Parathyroid adenoma (tissue), 2 donors: ENCODE measurements around the gene RNASEH2C.

Source experiments
- H2AFZ ChIP-seq: fragments of 300-600 bp; sonication (generic); one replicate; pipeline ENCODE4 v1.7.0; 2017; ENCODE audit warnings: antibody characterized with exemption, mild to moderate bottlenecking
- H3K27ac ChIP-seq: fragments of 300-600 bp; sonication (generic); one replicate; pipeline ENCODE4 v1.7.0; 2017
- H3K27me3 ChIP-seq: fragments of 300-600 bp; sonication (generic); one replicate; pipeline ENCODE4 v1.7.0; 2017; ENCODE audit warnings: low read length; ENCODE audit not compliant: control insufficient read depth, insufficient read depth
- H3K36me3 ChIP-seq: fragments of 300-600 bp; sonication (generic); one replicate; pipeline ENCODE4 v1.7.0; 2017; ENCODE audit warnings: low read length; ENCODE audit not compliant: control insufficient read depth, insufficient read depth
- H3K4me1 ChIP-seq: fragments of 300-600 bp; sonication (generic); one replicate; pipeline ENCODE4 v1.7.0; 2017; ENCODE audit warnings: control low read depth
- H3K4me2 ChIP-seq: fragments of 300-600 bp; sonication (generic); one replicate; pipeline ENCODE4 v1.7.0; 2017; ENCODE audit warnings: low read length
- H3K4me3 ChIP-seq: fragments of 300-600 bp; sonication (generic); one replicate; pipeline ENCODE4 v1.7.0; 2017; ENCODE audit warnings: low read depth, low read length
- H3K79me2 ChIP-seq: fragments of 300-600 bp; sonication (generic); one replicate; pipeline ENCODE4 v1.7.0; 2017; ENCODE audit warnings: control low read depth
- H3K9ac ChIP-seq: fragments of 300-600 bp; sonication (generic); one replicate; pipeline ENCODE4 v1.7.0; 2017; ENCODE audit warnings: mild to moderate bottlenecking
- H3K9me3 ChIP-seq: fragments of 300-600 bp; sonication (generic); one replicate; pipeline ENCODE4 v1.7.0; 2017; ENCODE audit warnings: low read length; ENCODE audit not compliant: control insufficient read depth
- CTCF ChIP-seq: fragments of 300-600 bp; sonication (generic); IDR thresholded peaks from one replicate; pipeline ENCODE4 v1.7.0; 2017; ENCODE audit warnings: antibody characterized with exemption, mild to moderate bottlenecking
- donor health status: primary hyperparathyroidism.

Gene RNASEH2C

GRCh38 chr11:65701686-65702085 is 18.9 kb downstream of the RNASEH2C start:
- TF ChIP-seq CTCF: no peak
- H3K27ac ChIP-seq: no peak overlapping the region
- H3K79me2 ChIP-seq: no peaks in the 10 kb centered on the region
- H3K9me3 ChIP-seq: no peaks in the 10 kb centered on the region
- H3K9ac ChIP-seq: no peak overlapping the region
- H3K4me2 ChIP-seq: no peak overlapping the region
- H3K4me3 ChIP-seq: no peak overlapping the region
- no peaks in the 10 kb centered on the region for H3K36me3 ChIP-seq
- H3K27me3 ChIP-seq: no peaks in the 10 kb centered on the region
- H2AFZ ChIP-seq: no peak overlapping the region
- H3K4me1 ChIP-seq: no peaks in the 10 kb centered on the region

- Histone ChIP-seq H3K4me2 (no peak overlapping the region), H3K4me3 (no peak overlapping the region), H3K27me3 (no peaks in the 10 kb centered on the region), H3K9me3 (no peaks in the 10 kb centered on the region), H3K4me1 (no peaks in the 10 kb centered on the region), H3K79me2 (no peaks in the 10 kb centered on the region), H3K9ac (no peak overlapping the region), H3K27ac (no peak overlapping the region), H3K36me3 (no peaks in the 10 kb centered on the region), H2AFZ (no peak overlapping the region)
- TF ChIP-seq CTCF: no peak
These were observed 20.2 kb downstream of the RNASEH2C start for GRCh38 chr11:65700399-65700798.

- no peak overlapping the region for H2AFZ ChIP-seq
- H3K27ac ChIP-seq: no peak overlapping the region
- TF ChIP-seq CTCF: no peak
- H3K4me1 ChIP-seq: no peaks in the 10 kb centered on the region
- H3K36me3 ChIP-seq: no peaks in the 10 kb centered on the region
- no peak overlapping the region for H3K4me3 ChIP-seq
- H3K9ac ChIP-seq: no peak overlapping the region
- no peaks in the 10 kb centered on the region for H3K79me2 ChIP-seq
- no peak overlapping the region for H3K4me2 ChIP-seq
- no peaks in the 10 kb centered on the region for H3K27me3 ChIP-seq
- no peaks in the 10 kb centered on the region for H3K9me3 ChIP-seq
These were observed 21.3 kb downstream of the RNASEH2C start for GRCh38 chr11:65699306-65699705.

- Histone ChIP-seq H3K36me3 (no peaks in the 10 kb centered on the region), H3K4me1 (no peaks in the 10 kb centered on the region), H3K9ac (no peak overlapping the region), H3K9me3 (no peaks in the 10 kb centered on the region), H3K27ac (no peak overlapping the region), H2AFZ (no peak overlapping the region), H3K27me3 (no peaks in the 10 kb centered on the region), H3K4me3 (no peak overlapping the region), H3K4me2 (no peak overlapping the region), H3K79me2 (no peaks in the 10 kb centered on the region)
- TF ChIP-seq CTCF: no peak
These were observed 22.4 kb downstream of the RNASEH2C start for GRCh38 chr11:65698205-65698604.

GRCh38 chr11:65696802-65697552 is 23.6 kb downstream of the RNASEH2C start:
- no peak for TF ChIP-seq CTCF
- H3K27me3 ChIP-seq: no peaks in the 10 kb centered on the region
- H3K4me3 ChIP-seq: no peak overlapping the region
- no peak overlapping the region for H2AFZ ChIP-seq
- H3K27ac ChIP-seq: no peak overlapping the region
- H3K4me1 ChIP-seq: no peaks in the 10 kb centered on the region
- H3K4me2 ChIP-seq: no peak overlapping the region
- no peaks in the 10 kb centered on the region for H3K79me2 ChIP-seq
- H3K9me3 ChIP-seq: no peaks in the 10 kb centered on the region
- no peaks in the 10 kb centered on the region for H3K36me3 ChIP-seq
- no peak overlapping the region for H3K9ac ChIP-seq
